NCI-H2107 (cell line): ENCODE data around the gene SIM2.

Experiments
- DNase-seq: peaks from one replicate; lab custom pipeline; 2025; lab: John Stamatoyannopoulos, UW

The SIM2 gene

GRCh38 chr21:36716836-36717235 is 17.9 kb downstream of the SIM2 start:
- no peak for DNase-seq

DNA sequence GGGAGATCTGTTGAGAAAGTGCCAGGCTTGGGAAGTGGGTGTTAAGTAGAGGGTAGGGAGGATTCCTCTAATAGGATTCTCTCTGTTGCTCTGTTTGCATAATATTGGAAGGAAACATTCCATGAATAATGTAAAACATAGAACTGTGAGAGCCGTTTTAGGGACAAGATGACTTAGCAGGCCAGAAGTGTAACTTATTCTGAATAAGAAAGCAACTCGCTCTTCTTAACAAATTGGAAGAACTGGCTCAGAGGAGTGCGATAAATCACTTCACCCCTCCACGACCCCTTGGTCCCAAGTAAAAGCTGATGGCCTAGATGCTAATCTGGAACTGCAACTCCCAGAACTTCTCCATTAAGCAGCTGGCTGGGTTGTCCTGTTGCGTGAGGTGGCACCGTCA is 19.1 kb downstream of the SIM2 start:
- DNase-seq: no peak

DNA sequence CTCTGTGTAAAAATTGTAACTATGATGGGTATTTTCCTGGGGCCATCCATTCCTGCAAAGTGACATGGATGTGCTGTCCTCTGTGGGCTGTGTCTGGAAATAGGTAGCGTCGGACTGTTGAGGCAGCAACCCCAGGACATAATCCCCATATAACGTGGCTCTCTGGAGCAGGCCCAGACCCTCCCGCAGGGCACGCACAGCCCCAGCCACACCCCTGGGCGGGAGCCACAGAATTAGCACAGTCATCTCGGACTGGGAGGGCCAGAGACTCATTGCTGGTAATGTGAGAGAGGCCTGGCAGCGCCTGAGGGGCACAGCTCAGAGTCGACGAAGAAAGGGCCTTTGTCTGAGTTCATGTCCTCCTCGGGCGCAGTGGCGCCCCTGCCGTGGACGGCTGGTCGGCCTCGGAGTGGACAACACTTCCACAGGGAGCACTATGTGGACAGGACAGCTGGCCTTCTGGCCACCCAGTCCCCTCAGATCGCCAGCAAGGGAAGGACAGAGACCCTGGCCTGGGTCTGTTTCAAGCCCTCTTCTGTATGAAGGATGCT is 20.1 kb downstream of the SIM2 start:
- DNase-seq: no peak

- DNase-seq: no peak
Observed at GRCh38 chr21:36719614-36720013, 20.7 kb downstream of the SIM2 start.

GRCh38 chr21:36721817-36722216 is 22.9 kb downstream of the SIM2 start:
- DNase-seq: no peak

DNA sequence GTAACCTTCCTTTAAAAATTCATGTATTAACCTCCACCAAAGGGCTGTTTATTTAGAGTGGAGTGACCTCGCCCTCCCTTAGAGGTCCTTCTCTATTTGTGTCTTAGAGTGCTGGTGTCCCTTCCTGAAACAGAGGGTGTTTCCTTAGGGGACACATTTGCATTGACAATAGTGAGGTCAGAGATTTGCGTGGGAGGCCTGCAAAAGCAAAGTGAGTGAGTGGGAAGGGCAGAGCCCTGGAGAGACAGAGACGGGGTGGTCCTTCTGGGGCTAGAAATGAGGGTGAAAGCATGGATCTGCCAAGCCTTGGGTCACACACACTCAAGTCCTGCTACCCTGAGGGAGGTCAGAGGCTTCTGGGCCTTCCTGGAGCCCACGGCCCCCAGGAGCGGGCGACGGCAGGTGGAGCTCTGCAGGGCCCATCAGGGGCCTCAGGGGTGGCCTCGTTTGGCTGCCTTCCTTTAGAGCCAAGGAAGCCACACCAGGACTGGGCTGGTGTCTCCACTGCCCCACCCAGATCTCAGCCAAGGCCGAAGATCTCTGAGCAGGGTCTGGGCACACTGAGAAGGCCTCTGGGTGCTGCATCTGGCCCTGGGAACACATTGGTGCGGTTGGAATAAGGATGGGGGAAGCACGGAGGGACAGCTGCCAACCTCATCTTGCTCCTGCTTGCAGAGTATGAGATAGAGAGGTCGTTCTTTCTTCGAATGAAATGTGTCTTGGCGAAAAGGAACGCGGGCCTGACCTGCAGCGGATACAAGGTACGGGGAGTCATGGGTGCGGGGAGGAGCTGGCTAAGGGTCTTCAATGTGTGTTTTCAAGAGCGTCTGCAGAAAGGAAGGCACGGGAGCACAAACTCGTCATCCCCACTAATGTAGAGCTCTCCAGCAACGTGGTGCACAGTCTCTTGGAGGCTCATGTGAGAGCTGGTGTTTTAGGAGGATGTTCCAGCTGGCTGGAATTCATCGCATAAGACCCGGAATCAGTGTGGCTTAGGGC is 23.8 kb downstream of the SIM2 start:
- DNase-seq: no peak

DNA sequence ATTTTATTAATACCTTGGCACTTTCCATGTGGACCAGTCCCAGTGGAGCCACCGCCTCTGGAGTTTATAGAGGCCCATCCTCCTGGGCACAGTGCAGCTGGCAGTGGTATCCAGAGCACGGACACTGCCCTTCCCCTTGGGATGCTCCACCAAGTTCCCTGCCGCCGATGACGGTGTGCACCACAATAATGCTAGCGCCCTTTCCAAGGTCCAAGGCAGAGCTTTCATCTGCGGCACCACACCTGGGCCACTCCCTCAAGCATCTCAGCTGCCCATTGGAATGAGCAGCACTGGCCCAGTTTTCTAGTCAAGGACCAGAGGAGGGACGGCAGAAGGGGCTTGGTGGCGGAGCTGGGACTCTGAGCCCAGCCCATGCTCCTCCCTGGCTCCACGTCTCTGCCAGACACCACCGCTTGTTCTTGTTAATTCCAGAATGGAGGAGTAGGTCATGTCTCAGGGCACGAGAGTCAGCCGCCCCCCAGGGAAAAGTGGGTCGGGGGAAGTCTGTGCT is 24.5 kb downstream of the SIM2 start:
- DNase-seq: no peak

DNA sequence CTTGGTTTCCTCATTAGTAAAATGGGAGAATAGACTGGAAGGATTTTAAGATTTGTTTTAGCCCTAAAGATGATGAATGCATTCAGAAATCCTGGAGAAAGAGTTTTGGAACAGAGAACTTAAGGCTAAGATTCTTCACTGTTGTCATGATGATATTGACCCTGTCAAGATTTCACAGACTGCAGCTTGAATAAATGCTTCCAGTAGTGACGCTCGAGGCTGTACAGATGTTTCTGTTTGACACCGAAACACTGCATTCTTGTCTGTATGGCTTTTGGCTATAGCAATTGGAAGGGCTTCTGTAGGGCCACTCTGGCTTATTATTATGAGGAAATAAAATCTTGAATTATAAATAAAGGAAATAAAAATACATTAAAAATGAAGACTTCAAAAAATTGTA is 25.7 kb downstream of the SIM2 start:
- DNase-seq: no peak

DNA sequence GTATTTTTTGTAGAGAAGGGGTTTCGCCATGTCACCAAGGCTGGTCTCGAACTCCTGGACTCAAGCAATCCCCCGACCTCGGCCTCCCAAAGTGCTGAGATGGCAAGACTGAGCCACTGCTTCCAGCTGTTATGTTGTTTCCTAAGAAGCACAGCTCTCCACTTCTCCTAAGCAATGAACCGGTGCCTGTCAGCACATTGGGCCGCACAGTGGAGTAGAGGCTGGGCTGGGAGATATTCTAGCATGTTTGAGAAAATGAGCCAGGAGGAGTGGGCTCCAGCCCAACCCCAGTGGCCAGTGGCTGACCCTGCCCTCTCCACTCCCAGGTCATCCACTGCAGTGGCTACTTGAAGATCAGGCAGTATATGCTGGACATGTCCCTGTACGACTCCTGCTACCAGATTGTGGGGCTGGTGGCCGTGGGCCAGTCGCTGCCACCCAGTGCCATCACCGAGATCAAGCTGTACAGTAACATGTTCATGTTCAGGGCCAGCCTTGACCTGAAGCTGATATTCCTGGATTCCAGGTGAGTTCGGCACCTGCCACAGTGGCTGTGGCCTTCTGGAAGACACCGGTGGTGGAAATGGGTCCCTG is 27.0 kb downstream of the SIM2 start:
- DNase-seq: no peak

- DNase-seq: no peak
Observed at GRCh38 chr21:36727866-36728265, 29.0 kb downstream of the SIM2 start.

DNA sequence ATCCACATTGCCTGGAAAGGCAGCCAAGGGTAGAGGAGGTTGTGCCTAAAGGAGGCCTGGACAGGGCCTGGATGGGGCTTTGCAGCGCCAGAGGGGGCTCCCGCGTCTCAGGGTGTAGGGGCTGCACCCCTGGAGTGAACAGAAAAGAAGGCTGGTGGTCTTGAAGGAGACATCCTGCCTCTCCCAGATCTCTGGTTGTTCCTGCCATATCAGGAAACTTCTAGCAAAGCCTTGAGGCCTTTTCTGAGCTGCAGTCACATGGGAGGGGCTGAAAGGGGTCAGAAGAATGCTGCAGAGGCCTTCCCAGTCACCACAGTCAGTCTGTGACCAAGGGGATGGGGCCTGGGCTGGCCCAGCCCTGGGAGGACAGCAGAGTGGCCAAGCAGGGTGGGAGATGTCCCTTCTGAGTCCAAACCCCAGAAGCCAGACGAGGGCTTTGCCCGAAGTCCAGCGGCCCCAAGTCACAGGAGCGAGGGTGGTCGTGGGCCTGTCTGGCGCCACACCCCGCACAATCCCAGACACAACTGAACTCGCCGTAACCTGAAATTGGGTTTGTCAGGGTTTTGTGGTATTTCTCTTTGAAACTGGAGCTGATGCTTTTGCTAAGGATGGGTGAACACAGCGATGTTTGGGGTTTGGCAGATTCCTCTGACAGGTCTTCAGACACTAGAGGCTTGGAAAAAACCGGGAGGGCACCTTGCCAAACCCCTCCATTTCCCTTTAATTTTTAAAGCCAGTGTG is 29.6 kb downstream of the SIM2 start:
- DNase-seq: no peak

DNA sequence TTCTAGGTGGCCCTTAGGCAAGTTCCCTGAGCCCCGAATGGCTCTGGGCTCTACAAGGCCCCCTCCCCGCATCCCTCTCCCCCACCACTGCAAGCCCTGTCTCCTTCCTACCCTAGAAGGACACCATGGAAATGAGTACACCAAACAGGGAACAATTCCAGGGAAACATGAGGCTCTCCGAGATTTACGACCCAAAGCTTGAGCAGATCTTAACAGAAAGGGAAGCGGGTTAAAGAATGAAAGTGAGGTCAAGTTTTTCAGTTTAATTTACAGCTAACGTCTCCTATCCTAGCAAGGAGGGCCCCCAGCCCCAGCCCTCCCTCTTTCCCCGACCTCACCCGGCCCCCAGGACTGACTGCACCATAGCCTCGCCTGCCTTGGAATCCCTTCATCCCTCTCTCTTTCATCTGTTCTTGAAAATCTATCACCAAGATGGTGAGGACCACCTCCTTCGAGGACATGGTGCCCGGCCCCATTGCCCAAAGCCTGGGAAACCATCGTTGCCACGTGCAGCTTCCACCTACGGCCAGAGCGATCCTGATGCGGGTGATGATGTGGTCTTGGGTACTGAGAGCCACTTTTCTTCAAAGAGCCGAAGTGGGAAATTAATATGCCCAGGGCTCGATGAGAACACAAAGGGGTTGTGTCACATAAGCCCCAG is 30.5 kb downstream of the SIM2 start:
- DNase-seq: no peak

DNA sequence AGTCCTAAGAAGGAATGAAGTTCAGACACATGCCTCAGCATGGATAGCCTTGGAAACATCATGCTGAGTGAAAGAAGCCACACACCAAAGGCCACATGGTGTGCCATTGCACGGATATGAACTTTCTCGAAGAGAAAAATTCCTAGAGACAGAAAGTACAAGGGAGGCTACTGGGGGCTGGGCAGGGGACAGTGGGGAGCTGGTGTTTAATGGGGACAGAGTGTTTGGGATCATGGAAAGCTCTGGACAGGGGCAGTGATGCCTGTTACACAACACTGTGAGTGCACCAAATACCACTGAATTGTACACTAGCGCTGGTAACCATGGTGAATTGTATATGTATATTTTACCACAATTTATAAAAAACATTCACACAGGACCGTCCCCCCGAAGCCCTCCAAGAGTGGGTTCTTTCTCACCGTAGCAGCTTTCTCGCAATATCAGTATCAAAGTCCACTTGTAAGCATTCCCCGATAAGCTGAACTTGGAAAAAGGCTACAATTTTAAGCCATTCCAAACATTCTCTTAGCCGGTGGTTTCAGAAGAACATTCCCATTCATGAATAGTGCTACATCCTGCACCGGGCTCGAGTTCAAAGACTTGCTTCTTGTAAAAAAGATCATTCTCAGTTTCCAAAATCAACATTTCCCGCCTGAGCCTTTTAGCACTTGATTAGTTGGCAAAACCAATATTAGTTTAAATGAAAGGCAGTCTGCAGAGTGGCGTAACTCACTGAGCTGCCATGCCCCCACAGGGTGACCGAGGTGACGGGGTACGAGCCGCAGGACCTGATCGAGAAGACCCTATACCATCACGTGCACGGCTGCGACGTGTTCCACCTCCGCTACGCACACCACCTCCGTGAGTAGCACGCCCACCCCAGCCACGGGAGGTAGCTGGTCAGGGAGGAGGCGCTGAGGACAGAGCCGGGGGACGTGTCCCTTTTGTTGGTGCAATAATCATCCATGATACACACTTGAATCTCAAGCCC is 31.7 kb downstream of the SIM2 start:
- DNase-seq: no peak

DNA sequence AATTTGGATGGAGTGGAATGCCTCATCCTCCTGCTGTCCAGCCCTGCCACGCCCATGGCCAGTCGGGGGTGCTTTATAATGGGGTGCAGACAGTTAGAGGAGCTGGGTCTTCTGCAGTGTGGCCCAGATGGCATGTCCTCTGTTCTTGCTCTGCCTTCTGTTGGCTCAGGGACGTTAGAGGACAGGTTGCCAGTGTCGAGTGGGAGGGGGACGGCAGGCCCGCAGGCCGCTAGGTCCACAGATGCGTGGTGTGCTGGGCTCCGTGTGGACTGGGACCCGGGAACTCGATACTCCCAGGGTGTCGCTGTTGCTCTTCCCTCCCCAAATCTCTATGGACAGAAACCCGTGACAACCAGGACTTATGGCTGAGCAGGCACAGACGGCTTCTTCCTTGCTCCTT is 33.3 kb downstream of the SIM2 start:
- DNase-seq: no peak

- DNase-seq: no peak
Observed at GRCh38 chr21:36732761-36733160, 33.8 kb downstream of the SIM2 start.

DNA sequence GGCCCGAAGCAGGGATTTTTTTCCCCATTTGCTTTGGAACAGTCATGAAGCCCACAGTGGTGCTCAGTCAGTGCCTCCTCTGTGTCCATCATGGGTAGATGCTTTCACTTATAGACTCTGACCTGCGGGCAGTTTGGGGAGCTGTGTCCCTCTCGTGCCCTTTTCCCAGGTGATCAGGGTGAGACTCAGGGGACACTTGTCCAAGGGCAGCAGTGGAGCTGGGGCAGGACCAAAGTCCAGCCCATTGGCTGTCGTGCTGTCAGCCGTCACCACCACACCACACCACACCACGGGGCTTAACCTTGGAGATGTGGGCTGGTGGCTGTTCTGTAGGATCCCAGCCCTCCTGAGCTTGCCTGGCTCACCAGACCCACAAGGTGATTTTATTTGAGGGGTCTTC is 34.9 kb downstream of the SIM2 start:
- DNase-seq: no peak

DNA sequence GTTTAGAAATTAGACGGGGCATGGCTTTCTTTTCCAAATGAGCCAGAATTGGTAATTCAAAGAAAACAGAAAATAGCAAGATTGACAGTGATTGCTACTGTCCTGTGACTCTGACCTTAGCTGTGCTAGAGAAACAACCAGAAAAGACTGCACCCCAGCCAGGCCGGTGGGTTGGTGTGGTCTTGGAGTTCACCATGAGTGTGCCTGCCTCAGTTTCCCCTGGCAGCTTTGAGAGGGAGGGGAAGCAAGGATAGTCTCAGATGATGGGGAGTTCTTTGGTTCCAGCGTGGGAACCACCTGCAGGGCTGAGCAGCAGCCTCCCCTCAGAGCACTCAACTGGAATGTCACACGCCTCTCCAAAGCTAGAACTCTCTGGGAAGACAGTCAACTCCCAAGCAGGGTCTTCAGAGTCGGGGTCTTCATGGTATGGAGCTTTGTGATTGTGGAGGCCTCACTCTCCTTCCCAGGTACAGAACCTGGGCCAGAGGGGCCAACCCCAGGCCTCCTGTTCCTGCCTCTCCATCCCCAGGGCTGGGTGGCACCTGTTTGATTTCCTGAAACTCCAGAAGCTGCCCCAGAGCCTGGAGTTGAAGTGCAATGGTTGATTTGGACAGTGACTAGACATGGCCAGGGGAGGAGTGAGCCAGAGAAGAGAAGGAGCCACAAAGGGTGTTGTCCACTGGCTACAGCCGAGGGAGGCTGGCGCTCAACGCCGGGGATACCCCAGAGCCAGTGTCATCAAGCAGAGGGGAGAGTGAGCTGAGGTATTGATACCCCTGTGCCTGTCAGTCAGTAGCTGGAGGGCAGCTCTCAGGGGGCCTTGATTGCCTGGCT is 35.7 kb downstream of the SIM2 start:
- DNase-seq: no peak

GRCh38 chr21:36735201-36735515 is 36.2 kb downstream of the SIM2 start:
- no peak for DNase-seq

DNA sequence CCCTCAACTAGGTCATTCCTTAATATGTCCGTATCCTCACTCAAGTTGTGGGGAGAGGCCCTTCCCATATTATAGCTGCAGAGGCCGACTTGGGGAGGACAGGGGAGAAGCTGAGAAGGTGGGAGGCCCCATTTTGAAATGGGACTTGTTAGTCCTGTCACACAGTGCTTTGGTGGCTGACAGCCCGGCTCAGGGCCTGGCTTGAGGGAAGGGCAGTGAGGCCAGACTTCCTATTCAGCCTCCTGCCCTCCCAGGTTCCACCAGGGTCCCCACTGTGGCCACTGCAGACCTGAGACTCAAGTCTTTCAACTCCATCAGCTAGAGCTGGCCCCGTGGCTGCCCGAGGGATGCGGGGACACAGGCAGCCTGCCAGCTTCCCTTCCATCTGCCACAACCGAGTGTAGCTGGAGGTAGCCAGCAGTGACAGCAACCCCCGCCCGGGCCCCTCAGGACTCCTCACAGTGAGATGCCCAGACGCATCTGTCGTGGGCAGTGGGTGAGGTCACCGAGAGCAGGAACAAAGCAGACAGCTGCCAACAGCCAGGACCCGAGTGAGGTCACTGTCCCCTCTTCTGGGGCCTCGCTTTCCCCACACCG is 36.9 kb downstream of the SIM2 start:
- no peak for DNase-seq
